ENCODE results near the gene TNFSF15. TPM values are rescaled to one million over a fixed set of nuclear protein-coding genes. Genes with fewer than 3 reads are reported as not detected.

The TNFSF15 gene
- total and polyA plus RNA-seq, 2 of the 4 experiments (the other 2 are of a cell fraction), result 0.03 to 0.18 TPM

GRCh38 chr9:114756920-114757319 lies 48.9 kb downstream of the TNFSF15 start:
- no peak overlapping the region for H3K9ac ChIP-seq (ENCODE audit: low read depth, low read length)
- H3K27me3 ChIP-seq (ENCODE audit: control insufficient read depth, insufficient read depth, low read length), result peaks cover 43% of the 10 kb centered on the region
- dilution Hi-C loops (cut with HindIII; ENCODE audit: low sequenced_read_pairs, unreplicated experiment) (no loop called here), in situ Hi-C loops (cut with MboI; ENCODE audit: low sequenced_read_pairs) (no loop called here), intact Hi-C loops (cut with micrococcal nuclease) (no loop called here)
- no peak overlapping the region for H4K8ac ChIP-seq (ENCODE audit: low read depth in 2 of 2, low read length in 2 of 2)
- H3K23ac ChIP-seq (ENCODE audit: low read depth, low read length), result 0 out of 2 replicates have a peak overlapping the region, but pooled peaks have one; percentile 9
- POLR2A ChIA-PET (ENCODE audit: unreplicated experiment), result no interaction called here
- H3K56ac ChIP-seq (ENCODE audit: extremely low read depth, insufficient read depth, low read length), result no peak overlapping the region
- peak overlapping the region; percentile 9 for H2AK9ac ChIP-seq (replicated peaks; ENCODE audit: low read depth, low read length, poor library complexity)
- H2BK20ac ChIP-seq (ENCODE audit: low read depth, low read length), result no peak overlapping the region
- no peaks in the 10 kb centered on the region for H3K4me1 ChIP-seq (ENCODE audit: control insufficient read depth, insufficient read depth, low read length)
- H3K27ac ChIP-seq (ENCODE audit: insufficient read depth, low read length), result no peak overlapping the region
- no peak overlapping the region for H2BK5ac ChIP-seq (ENCODE audit: low read depth, low read length, poor library complexity, severe bottlenecking)
- H2AFZ ChIP-seq (replicated peaks; ENCODE audit: low read length, poor library complexity), result no peak overlapping the region
- no peak for ATAC-seq (ENCODE audit: low read depth)
- H3K14ac ChIP-seq (replicated peaks; ENCODE audit: low read depth, low read length), result no peak overlapping the region
- H3K9me3 ChIP-seq (ENCODE audit: control insufficient read depth, insufficient read depth, low read length), result peaks cover 2% of the 10 kb centered on the region; the same call in 1 of the 2 replicates
- no peaks in the 10 kb centered on the region for H3K79me1 ChIP-seq (ENCODE audit: low read depth in 1 of 2, low read length in 2 of 2)
- no peak overlapping the region for H2BK15ac ChIP-seq (ENCODE audit: low read depth, low read length)
- DNase-seq, result no peak
- H3K18ac ChIP-seq (ENCODE audit: low read depth, low read length), result no peak overlapping the region
- no peak for TF ChIP-seq RAD21 (IDR thresholded peaks at IDR 0.05; ENCODE audit: low read length)
- TF ChIP-seq ELK1 (IDR thresholded peaks at IDR 0.05; ENCODE audit: borderline replicate concordance, low read depth, low read length), result no peak
- no peak for TF ChIP-seq CTCF (conservative IDR thresholded peaks at IDR 0.05; ENCODE audit: low read depth, low read length)
- TF ChIP-seq POLR2A (IDR thresholded peaks at IDR 0.05; ENCODE audit: low read depth, low read length), result no peak
- no peak for TF ChIP-seq CEBPB (IDR thresholded peaks at IDR 0.05; ENCODE audit: low read depth, low read length)
- no peak for TF ChIP-seq MAZ (IDR thresholded peaks at IDR 0.05; ENCODE audit: borderline replicate concordance, low read depth, low read length)
- no peak for TF ChIP-seq RCOR1 (IDR thresholded peaks at IDR 0.05; ENCODE audit: insufficient replicate concordance, low read length)
- TF ChIP-seq FOS (IDR thresholded peaks at IDR 0.05; ENCODE audit: low read depth, low read length), result no peak
- H2BK120ac ChIP-seq (ENCODE audit: low read depth, low read length), result no peak overlapping the region
- H3K4me3 ChIP-seq (ENCODE audit: insufficient read depth, low read depth, low read length), result no peak overlapping the region
- H4K5ac ChIP-seq (ENCODE audit: low read depth, low read length), result no peak overlapping the region
- BruUV-seq (replicated peaks), result no TSS peak
- H3K4me2 ChIP-seq (ENCODE audit: low read depth, low read length), result no peak overlapping the region
- no peak overlapping the region for H2AK5ac ChIP-seq (ENCODE audit: low read depth, low read length)
- H3K36me3 ChIP-seq (ENCODE audit: control insufficient read depth, insufficient read depth, low read length), result no peaks in the 10 kb centered on the region
- CTCF ChIA-PET, result no interaction called here
- H4K91ac ChIP-seq (ENCODE audit: insufficient read depth, low read depth, low read length), result no peak overlapping the region
- no peaks in the 10 kb centered on the region for H3K9me1 ChIP-seq (ENCODE audit: insufficient read depth, low read length)
- H4K20me1 ChIP-seq (ENCODE audit: insufficient read depth, low read length), result no peaks in the 10 kb centered on the region
- H3K4ac ChIP-seq (ENCODE audit: low read depth, low read length), result no peak overlapping the region

Measured in IMR-90 (cell line).